ENCODE measurements around the gene CREB5. TPM values are rescaled to one million over a fixed set of nuclear protein-coding genes. Genes with fewer than 3 reads are reported as not detected.

CREB5 gene
- total and polyA plus RNA-seq, 2 donors (not counting 3 experiments of a cell fraction or from before 2014, with no cell fraction given), result 19.6 to 28.4 TPM

- Histone ChIP-seq H3K9me3 (replicated peaks; ENCODE audit: control insufficient read depth, insufficient read depth, low read length) (no peaks in the 10 kb centered on the region), H3K4me3 (replicated peaks in 1 of 3; ENCODE audit: insufficient read depth in 1 of 3, low read depth in 1 of 3, low read length in 3 of 3) (no peak overlapping the region), H3K4me1 (ENCODE audit: control insufficient read depth, extremely low read depth, insufficient read depth, low read length) (peaks cover 28% of the 10 kb centered on the region), H3K4me2 (ENCODE audit: insufficient read depth, low read length) (no peak overlapping the region), H3K27me3 (ENCODE audit: control insufficient read depth in 2 of 2, insufficient read depth in 2 of 2, low read length in 2 of 2) (no peaks in the 10 kb centered on the region), H3K79me2 (ENCODE audit: control insufficient read depth, insufficient read depth, low read length) (no peaks in the 10 kb centered on the region), H3K27ac (ENCODE audit: insufficient read depth, low read depth, low read length) (no peak overlapping the region), H4K20me1 (replicated peaks; ENCODE audit: control insufficient read depth, extremely low read depth, insufficient read depth, low read length) (no peaks in the 10 kb centered on the region), H2AFZ (ENCODE audit: low read depth, low read length) (no peak overlapping the region), H3K9ac (replicated peaks; ENCODE audit: extremely low read depth, insufficient read depth, low read length) (no peak overlapping the region), H3K36me3 (ENCODE audit: control insufficient read depth in 2 of 2, extremely low read depth in 1 of 2, insufficient read depth in 2 of 2, low read length in 2 of 2) (no peaks in the 10 kb centered on the region), H3K9me1 (replicated peaks; ENCODE audit: control insufficient read depth, extremely low read depth, insufficient read depth, low read length) (no peaks in the 10 kb centered on the region)
- TF ChIP-seq JUN (IDR thresholded peaks at IDR 0.05; ENCODE audit: borderline replicate concordance, insufficient read depth, insufficient read length, low read depth), result no peak
- TF ChIP-seq MYC (IDR thresholded peaks at IDR 0.05; ENCODE audit: low read depth, low read length), result no peak
- TF ChIP-seq POLR2AphosphoS5 (IDR thresholded peaks at IDR 0.05; ENCODE audit: insufficient read depth, low read depth, low read length), result no peak
- TF ChIP-seq EZH2 (IDR thresholded peaks at IDR 0.05; ENCODE audit: borderline replicate concordance, low read depth, low read length, severe bottlenecking), result no peak
- intact Hi-C loops (cut with micrococcal nuclease), result loop anchor here (2.0 kb wide), 1 partner anchor 63 kb away; no protein-coding TSS in a partner anchor
- FAIRE-seq (no peak), DNase-seq (ENCODE audit: low read depth, low spot score) (no peak)
- ChIA-PET CTCF (interaction anchor here (1.6 kb wide), 1 partner anchor 10 kb away, joined by 5 read pairs; no protein-coding TSS in a partner anchor), POLR2A (no interaction called here)
- dilution Hi-C loops (cut with MboI; ENCODE audit: extremely low pct_ligation_motif_present, low sequenced_read_pairs), result no loop called here
- no TSS peak for BruUV-seq (replicated peaks)
Measured at GRCh38 chr7:28608237-28608656, 195.9 kb downstream of the CREB5 start.

- intact Hi-C loops (cut with micrococcal nuclease), result loop anchor here (2.0 kb wide), 1 partner anchor 64 kb away; no protein-coding TSS in a partner anchor
- H3K9ac ChIP-seq (replicated peaks; ENCODE audit: extremely low read depth, insufficient read depth, low read length), result no peak overlapping the region
- POLR2A ChIA-PET, result no interaction called here
- dilution Hi-C loops (cut with MboI; ENCODE audit: extremely low pct_ligation_motif_present, low sequenced_read_pairs), result no loop called here
- BruUV-seq (replicated peaks), result no TSS peak
- no peaks in the 10 kb centered on the region for H3K79me2 ChIP-seq (ENCODE audit: control insufficient read depth, insufficient read depth, low read length)
- FAIRE-seq, result no peak
- no peaks in the 10 kb centered on the region for H3K9me1 ChIP-seq (replicated peaks; ENCODE audit: control insufficient read depth, extremely low read depth, insufficient read depth, low read length)
- H3K4me1 ChIP-seq (ENCODE audit: control insufficient read depth, extremely low read depth, insufficient read depth, low read length), result peaks cover 27% of the 10 kb centered on the region
- no peaks in the 10 kb centered on the region for H4K20me1 ChIP-seq (replicated peaks; ENCODE audit: control insufficient read depth, extremely low read depth, insufficient read depth, low read length)
- TF ChIP-seq GATA2 (IDR thresholded peaks at IDR 0.05; ENCODE audit: insufficient read depth, insufficient read length, low read depth, low read length) (no peak), POLR2AphosphoS5 (IDR thresholded peaks at IDR 0.05; ENCODE audit: insufficient read depth, low read depth, low read length) (no peak), JUN (IDR thresholded peaks at IDR 0.05; ENCODE audit: borderline replicate concordance, insufficient read depth, insufficient read length, low read depth) (no peak), FOS (IDR thresholded peaks at IDR 0.05; ENCODE audit: borderline replicate concordance, insufficient read depth, low read length) (no peak), POLR2A (IDR thresholded peaks at IDR 0.05; ENCODE audit: low read depth, low read length) (no peak), MYC (IDR thresholded peaks at IDR 0.05; ENCODE audit: low read depth, low read length) (no peak), MAX (IDR thresholded peaks at IDR 0.05; ENCODE audit: insufficient read depth, insufficient read length) (no peak), CTCF (IDR thresholded peaks at IDR 0.05; ENCODE audit: extremely low read depth in 1 of 2, insufficient read depth in 1 of 2, low read depth in 1 of 2, low read length in 2 of 2) (no peak), EZH2 (IDR thresholded peaks at IDR 0.05; ENCODE audit: borderline replicate concordance, low read depth, low read length, severe bottlenecking) (no peak)
- no peaks in the 10 kb centered on the region for H3K36me3 ChIP-seq (ENCODE audit: control insufficient read depth in 2 of 2, extremely low read depth in 1 of 2, insufficient read depth in 2 of 2, low read length in 2 of 2)
- H3K9me3 ChIP-seq (replicated peaks; ENCODE audit: control insufficient read depth, insufficient read depth, low read length), result no peaks in the 10 kb centered on the region
- H3K27me3 ChIP-seq (ENCODE audit: control insufficient read depth in 2 of 2, insufficient read depth in 2 of 2, low read length in 2 of 2), result no peaks in the 10 kb centered on the region
- H3K4me3 ChIP-seq (replicated peaks in 1 of 3; ENCODE audit: insufficient read depth in 1 of 3, low read depth in 1 of 3, low read length in 3 of 3), result no peak overlapping the region
- H3K4me2 ChIP-seq (ENCODE audit: insufficient read depth, low read length), result no peak overlapping the region
- DNase-seq (ENCODE audit: low read depth, low spot score), result no peak
- H2AFZ ChIP-seq (ENCODE audit: low read depth, low read length), result no peak overlapping the region
- CTCF ChIA-PET, result interaction anchor here (1.6 kb wide), 2 partner anchors 8 to 10 kb away, joined by 5 to 6 read pairs; no protein-coding TSS in a partner anchor
- H3K27ac ChIP-seq (ENCODE audit: insufficient read depth, low read depth, low read length), result no peak overlapping the region
Measured at GRCh38 chr7:28608731-28609130, 196.4 kb downstream of the CREB5 start.

Measured in endothelial cell of umbilical vein (primary cell).